GM12878 (cell line): Measurements from ENCODE around the gene IFT27. TPM values are rescaled to one million over a fixed set of nuclear protein-coding genes. Genes with fewer than 3 reads are reported as not detected.

Experiments used
- BHLHE40 ChIP-seq, 2 experiments: fragments of 450-650 bp in 1 of 2; IDR thresholded peaks; 2 replicates each; pipeline ENCODE4 v1.6.1; 2011 to 2017; ENCODE audit warnings: low read depth in 2 of 2, borderline replicate concordance in 1 of 2, improper control_type of control experiment in 1 of 2, low read length in 1 of 2, mild to moderate bottlenecking in 1 of 2
- CTCF ChIP-seq, 3 experiments: IDR thresholded peaks in 2 of 3; conservative IDR thresholded peaks in 1 of 3; 2 replicates each; pipeline ENCODE4 v1.5.1; 2011; ENCODE audit warnings: low read depth in 3 of 3, low read length in 3 of 3, mild to moderate bottlenecking in 3 of 3, control low read depth in 2 of 3, moderate library complexity in 2 of 3, inconsistent platforms in 1 of 3, mixed read lengths in 1 of 3; ENCODE audit not compliant: control insufficient read depth in 2 of 3, insufficient read depth in 1 of 3; ENCODE audit errors: extremely low read depth in 1 of 3
- EGR1 ChIP-seq, 2 experiments: IDR thresholded peaks; 1 replicate in 1 of 2; 2 replicates in 1 of 2; pipeline ENCODE4 v1.6.1; 2011 to 2012; ENCODE audit warnings: low read depth in 2 of 2, low read length in 2 of 2, borderline replicate concordance in 1 of 2, mild to moderate bottlenecking in 1 of 2, moderate library complexity in 1 of 2
- GATAD2B ChIP-seq: fragments of 450-650 bp; conservative IDR thresholded peaks from 2 replicates; pipeline ENCODE4 v1.6.1; 2017; ENCODE audit warnings: low read depth, mild to moderate bottlenecking, moderate library complexity
- JUND ChIP-seq: IDR thresholded peaks from 2 replicates; pipeline ENCODE4 v1.6.1; 2012; ENCODE audit warnings: low read depth, mild to moderate bottlenecking, low read length, improper control_type of control experiment, moderate library complexity
- KDM1A ChIP-seq: fragments of 200-600 bp; sonication (generic); IDR thresholded peaks from 2 replicates; pipeline ENCODE4 v1.6.1; 2016; ENCODE audit warnings: borderline replicate concordance
- LARP7 ChIP-seq: fragments of 450-650 bp; IDR thresholded peaks from 2 replicates; pipeline ENCODE4 v1.6.1; 2017; ENCODE audit warnings: mild to moderate bottlenecking
- MXI1 ChIP-seq: fragments of 150-350 bp; IDR thresholded peaks from 2 replicates; pipeline ENCODE4 v1.6.1; 2011; ENCODE audit warnings: low read depth, mild to moderate bottlenecking, inconsistent platforms, low read length, improper control_type of control experiment
- NFIC ChIP-seq: IDR thresholded peaks from 2 replicates; pipeline ENCODE4 v1.6.1; 2012; ENCODE audit warnings: low read depth, mild to moderate bottlenecking, inconsistent platforms, low read length, moderate library complexity
- NKRF ChIP-seq: fragments of 450-650 bp; conservative IDR thresholded peaks from 2 replicates; pipeline ENCODE4 v1.6.1; 2017; ENCODE audit warnings: mild to moderate bottlenecking, moderate library complexity
- POLR2A ChIP-seq: IDR thresholded peaks from 2 replicates; pipeline ENCODE4 v1.6.1; 2011; ENCODE audit warnings: low read depth, mild to moderate bottlenecking, low read length
- POLR2AphosphoS2 ChIP-seq: IDR thresholded peaks from 2 replicates; pipeline ENCODE4 v1.6.1; 2011; ENCODE audit warnings: low read depth, mild to moderate bottlenecking, low read length, improper control_type of control experiment, moderate library complexity
- POU2F2 ChIP-seq: IDR thresholded peaks from 3 replicates; pipeline ENCODE4 v1.6.1; 2011; ENCODE audit warnings: low read depth, mild to moderate bottlenecking, low read length, borderline replicate concordance
- RAD51 ChIP-seq: fragments of 450-650 bp; IDR thresholded peaks from 2 replicates; pipeline ENCODE4 v1.6.1; 2016; ENCODE audit warnings: moderate library complexity, mild to moderate bottlenecking, inconsistent platforms
- RBBP5 ChIP-seq: fragments of 200-600 bp; sonication (generic); conservative IDR thresholded peaks from 2 replicates; pipeline ENCODE4 v1.6.1; 2016
- RCOR1 ChIP-seq: conservative IDR thresholded peaks from 2 replicates; pipeline ENCODE4 v1.6.1; 2012; ENCODE audit warnings: low read depth, low read length, improper control_type of control experiment
- SIN3A ChIP-seq: IDR thresholded peaks from 2 replicates; pipeline ENCODE4 v1.6.1; 2012; ENCODE audit warnings: low read depth, low read length, improper control_type of control experiment
- SIX5 ChIP-seq: IDR thresholded peaks from 2 replicates; pipeline ENCODE4 v1.6.1; 2011; ENCODE audit warnings: mild to moderate bottlenecking, low read depth, low read length, moderate library complexity; ENCODE audit not compliant: severe bottlenecking
- SMARCA5 ChIP-seq: fragments of 450-650 bp; IDR thresholded peaks from 2 replicates; pipeline ENCODE4 v1.6.1; 2017; ENCODE audit warnings: mild to moderate bottlenecking
- SPI1 ChIP-seq: IDR thresholded peaks from 2 replicates; pipeline ENCODE4 v1.6.1; 2011; ENCODE audit warnings: low read depth, mild to moderate bottlenecking, low read length, moderate library complexity, borderline replicate concordance; ENCODE audit not compliant: insufficient read depth
- TCF3 ChIP-seq: IDR thresholded peaks from 2 replicates; pipeline ENCODE4 v1.6.1; 2012; ENCODE audit warnings: low read depth, mild to moderate bottlenecking, low read length, borderline replicate concordance; ENCODE audit not compliant: insufficient read depth
- YBX1 ChIP-seq: fragments of 450-650 bp; IDR thresholded peaks from 2 replicates; pipeline ENCODE4 v1.6.1; 2016; ENCODE audit warnings: antibody characterized with exemption
- polyA plus RNA-seq, 11 experiments: library from polyadenylated mRNA; depleted of rRNA in 4 of 11; unstranded in 6 of 11; stranded (reverse) in 5 of 11; fragments of >200 nt; fragmentation: Nextera tagmentation in 4 of 11; fragmentation: Illumina TruSeq in 1 of 11; extraction: Ambion mirVana in 4 of 11; extraction: Trizol in 1 of 11; gene quantifications; 1 replicate in 1 of 11; 2 replicates in 10 of 11; pipeline versions ENCODE4 v1.2.1 to v1.2.3, GENCODE V29; 2011 to 2016; ENCODE audit warnings: inconsistent platforms in 2 of 11, missing spikeins in 2 of 11, low read depth in 1 of 11
- total RNA-seq, 4 experiments: library from RNA; depleted of rRNA in 3 of 4; stranded (reverse); fragments of >200 nt in 3 of 4; fragmentation: Illumina TruSeq in 1 of 4; extraction: Trizol in 1 of 4; gene quantifications; 2 replicates each; pipeline versions ENCODE4 v1.2.1 to v1.2.3, GENCODE V29; 2013 to 2021
- TF ChIP-seq, protein P1 (sequence below): IDR thresholded peaks from 2 replicates; pipeline ENCODE4 v1.6.1; 2012; ENCODE audit warnings: low read length, inconsistent platforms
- TF ChIP-seq, protein P2 (sequence below): fragments of 450-650 bp; IDR thresholded peaks from 2 replicates; pipeline ENCODE4 v1.6.1; 2017; ENCODE audit warnings: mild to moderate bottlenecking, low read depth, inconsistent platforms; ENCODE audit not compliant: poor library complexity, severe bottlenecking

IFT27 gene
- total and polyA plus RNA-seq, 10 of the 15 experiments (the other 5 are each of a cell fraction or from before 2014, with no cell fraction given): 2.7 to 32.5 (median 10.2) TPM

DNA sequence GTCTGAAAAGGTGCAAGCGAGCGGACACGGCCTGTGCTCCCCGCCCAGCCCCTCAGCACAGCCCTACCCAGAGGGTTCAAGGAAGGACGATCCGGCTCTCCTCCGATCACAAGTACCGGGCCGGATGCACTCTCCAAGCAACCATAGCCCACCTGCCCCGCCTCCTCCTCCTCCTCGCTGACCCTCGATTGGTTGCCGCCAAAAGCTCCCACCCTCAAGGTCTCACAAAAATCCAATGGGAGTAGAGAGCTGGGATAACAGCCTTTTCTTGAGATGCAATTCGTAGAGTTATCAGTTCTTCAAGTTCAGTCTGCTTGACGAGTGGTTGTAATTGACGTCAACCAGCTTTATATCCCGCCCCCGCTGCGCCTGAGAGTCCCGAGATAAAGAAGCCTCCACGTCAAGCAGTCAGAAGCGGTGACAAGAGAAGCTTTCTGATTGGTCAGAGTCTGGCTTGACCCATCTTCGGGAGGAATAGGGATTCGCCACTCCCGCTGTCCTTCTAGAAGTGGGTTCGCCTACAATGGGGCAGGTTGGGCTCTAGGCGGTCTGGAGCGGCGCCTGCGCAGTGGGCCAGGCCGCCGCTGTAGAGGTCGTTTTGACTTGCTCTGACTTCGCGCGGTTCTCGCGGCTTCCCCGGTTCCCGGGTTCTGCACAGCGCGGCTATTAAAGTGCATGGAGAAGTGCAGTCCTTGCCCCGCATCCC is at the start of gene IFT27 (continued):
- TF ChIP-seq CTCF (IDR thresholded peaks at IDR 0.05 in 2 of 3, conservative IDR thresholded peaks at IDR 0.05 in 1 of 3; ENCODE audit: control insufficient read depth in 2 of 3, extremely low read depth in 1 of 3, insufficient read depth in 1 of 3, low read depth in 3 of 3, low read length in 3 of 3): no peak
- peak; percentile 55 for TF ChIP-seq MXI1
- TF ChIP-seq TCF3: no peak
- no peak for TF ChIP-seq NFIC
- TF ChIP-seq POLR2AphosphoS2: no peak
- TF ChIP-seq, protein P1, sequence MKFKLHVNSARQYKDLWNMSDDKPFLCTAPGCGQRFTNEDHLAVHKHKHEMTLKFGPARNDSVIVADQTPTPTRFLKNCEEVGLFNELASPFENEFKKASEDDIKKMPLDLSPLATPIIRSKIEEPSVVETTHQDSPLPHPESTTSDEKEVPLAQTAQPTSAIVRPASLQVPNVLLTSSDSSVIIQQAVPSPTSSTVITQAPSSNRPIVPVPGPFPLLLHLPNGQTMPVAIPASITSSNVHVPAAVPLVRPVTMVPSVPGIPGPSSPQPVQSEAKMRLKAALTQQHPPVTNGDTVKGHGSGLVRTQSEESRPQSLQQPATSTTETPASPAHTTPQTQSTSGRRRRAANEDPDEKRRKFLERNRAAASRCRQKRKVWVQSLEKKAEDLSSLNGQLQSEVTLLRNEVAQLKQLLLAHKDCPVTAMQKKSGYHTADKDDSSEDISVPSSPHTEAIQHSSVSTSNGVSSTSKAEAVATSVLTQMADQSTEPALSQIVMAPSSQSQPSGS: no peak
- TF ChIP-seq SIX5: no peak
- peak; percentile 82 for TF ChIP-seq POLR2A
- no peak for TF ChIP-seq SPI1
- TF ChIP-seq GATAD2B: no peak
- TF ChIP-seq SMARCA5: no peak
- TF ChIP-seq, protein P2, sequence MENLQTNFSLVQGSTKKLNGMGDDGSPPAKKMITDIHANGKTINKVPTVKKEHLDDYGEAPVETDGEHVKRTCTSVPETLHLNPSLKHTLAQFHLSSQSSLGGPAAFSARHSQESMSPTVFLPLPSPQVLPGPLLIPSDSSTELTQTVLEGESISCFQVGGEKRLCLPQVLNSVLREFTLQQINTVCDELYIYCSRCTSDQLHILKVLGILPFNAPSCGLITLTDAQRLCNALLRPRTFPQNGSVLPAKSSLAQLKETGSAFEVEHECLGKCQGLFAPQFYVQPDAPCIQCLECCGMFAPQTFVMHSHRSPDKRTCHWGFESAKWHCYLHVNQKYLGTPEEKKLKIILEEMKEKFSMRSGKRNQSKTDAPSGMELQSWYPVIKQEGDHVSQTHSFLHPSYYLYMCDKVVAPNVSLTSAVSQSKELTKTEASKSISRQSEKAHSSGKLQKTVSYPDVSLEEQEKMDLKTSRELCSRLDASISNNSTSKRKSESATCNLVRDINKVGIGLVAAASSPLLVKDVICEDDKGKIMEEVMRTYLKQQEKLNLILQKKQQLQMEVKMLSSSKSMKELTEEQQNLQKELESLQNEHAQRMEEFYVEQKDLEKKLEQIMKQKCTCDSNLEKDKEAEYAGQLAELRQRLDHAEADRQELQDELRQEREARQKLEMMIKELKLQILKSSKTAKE: peak; percentile 95
- no peak for TF ChIP-seq LARP7
- no peak for TF ChIP-seq RCOR1
- no peak for TF ChIP-seq YBX1
- peak in 1 of 2 experiments; percentile 39; a peak in 2 of 4 replicates for TF ChIP-seq BHLHE40 (IDR thresholded peaks at IDR 0.05; ENCODE audit: borderline replicate concordance in 1 of 2, low read depth in 2 of 2, low read length in 1 of 2)
- no peak for TF ChIP-seq RAD51
- no peak for TF ChIP-seq KDM1A
- no peak for TF ChIP-seq RBBP5
- TF ChIP-seq SIN3A: no peak
- no peak for TF ChIP-seq JUND
- TF ChIP-seq EGR1 (IDR thresholded peaks at IDR 0.05; ENCODE audit: borderline replicate concordance in 1 of 2, low read depth in 2 of 2, low read length in 2 of 2): peak in 1 of 2 experiments; percentile 42; a peak in 1 of 3 replicates
- no peak for TF ChIP-seq NKRF
- no peak; the same call in 2 of the 3 replicates for TF ChIP-seq POU2F2
